Activated T-helper 2 cell treated with anti-CD3 and anti-CD28 coated beads, Interferon-gamma antibody, Interleukin-2, Interleukin-4, amounts not matched to agents 10 μg/mL and 5 μg/mL and 100 μg/mL, durations not matched to agents 14 hours and 24 hours and 36 hours (primary cell): ENCODE data around the gene GASK1B. TPM values are rescaled to one million over a fixed set of nuclear protein-coding genes. Genes with fewer than 3 reads are reported as not detected.

ENCODE experiments used
- total RNA-seq: library from RNA; stranded (reverse); gene quantifications from 2 replicates; pipeline ENCODE4 v1.2.3, GENCODE V29; 2022

The GASK1B gene
- total RNA-seq, 1 donor from 2014 or later: not detected

Other genes starting within 250 kb of the GASK1B start
- 0.16 and 0.23 TPM in 2 replicates for gene TMEM144, start 37.5 kb upstream of the GASK1B start, total RNA-seq